Measurements from ENCODE around the gene MOCOS. TPM values are rescaled to one million over a fixed set of nuclear protein-coding genes. Genes with fewer than 3 reads are reported as not detected.

The MOCOS gene
- polyA plus RNA-seq, 1 donor (not counting 4 experiments of a cell fraction or from before 2014, with no cell fraction given): 2.8 TPM

GRCh38 chr18:36152781-36153180, 34.5 kb upstream of the MOCOS start:
- dilution Hi-C loops (cut with MboI; ENCODE audit: extremely low pct_ligation_motif_present, low sequenced_read_pairs): no loop called here
- DNase-seq (ENCODE audit: low read depth, low spot score) (no peak), FAIRE-seq (no peak)
- Histone ChIP-seq H3K27ac (ENCODE audit: control insufficient read depth, insufficient read depth, low read length) (no peak overlapping the region), H3K9me3 (ENCODE audit: control insufficient read depth, low read depth, low read length) (no peaks in the 10 kb centered on the region), H4K20me1 (ENCODE audit: control insufficient read depth, extremely low read depth, insufficient read depth, low read length) (no peaks in the 10 kb centered on the region), H3K36me3 (ENCODE audit: control insufficient read depth in 2 of 2, extremely low read depth in 1 of 2, insufficient read depth in 2 of 2, low read length in 2 of 2) (peaks cover 21 to 27% of the 10 kb centered on the region in 2 experiments), H3K9me1 (ENCODE audit: control insufficient read depth, extremely low read depth, insufficient read depth, low read length) (no peaks in the 10 kb centered on the region), H3K79me2 (ENCODE audit: control insufficient read depth, insufficient read depth, low read length) (no peaks in the 10 kb centered on the region), H2AFZ (ENCODE audit: control insufficient read depth, low read length) (no peak overlapping the region), H3K4me3 (ENCODE audit: control insufficient read depth in 2 of 3, extremely low read depth in 1 of 3, insufficient read depth in 2 of 3, low read depth in 1 of 3, low read length in 3 of 3) (no peak overlapping the region), H3K4me1 (ENCODE audit: control insufficient read depth, extremely low read depth, insufficient read depth, low read length) (no peaks in the 10 kb centered on the region), H3K9ac (ENCODE audit: control insufficient read depth, extremely low read depth, insufficient read depth, low read length) (no peak overlapping the region), H3K4me2 (ENCODE audit: control insufficient read depth, extremely low read depth, insufficient read depth, low read depth, low read length) (no peak overlapping the region), H3K27me3 (ENCODE audit: control insufficient read depth, extremely low read depth, insufficient read depth, low read length) (no peaks in the 10 kb centered on the region)
- TF ChIP-seq CTCF (optimal IDR thresholded peaks at IDR 0.05 in 1 of 3, IDR thresholded peaks at IDR 0.05 in 1 of 3, conservative IDR thresholded peaks at IDR 0.05 in 1 of 3; ENCODE audit: extremely low read depth in 1 of 3, insufficient read depth in 2 of 3, low read length in 3 of 3) (no peak), EZH2 (IDR thresholded peaks at IDR 0.05; ENCODE audit: low read length) (no peak)

- Histone ChIP-seq H3K9me1 (ENCODE audit: control insufficient read depth, extremely low read depth, insufficient read depth, low read length) (no peaks in the 10 kb centered on the region), H3K4me2 (ENCODE audit: control insufficient read depth, extremely low read depth, insufficient read depth, low read depth, low read length) (no peak overlapping the region), H4K20me1 (ENCODE audit: control insufficient read depth, extremely low read depth, insufficient read depth, low read length) (no peaks in the 10 kb centered on the region), H3K27me3 (ENCODE audit: control insufficient read depth, extremely low read depth, insufficient read depth, low read length) (no peaks in the 10 kb centered on the region), H3K36me3 (ENCODE audit: control insufficient read depth in 2 of 2, extremely low read depth in 1 of 2, insufficient read depth in 2 of 2, low read length in 2 of 2) (peaks cover 22 to 24% of the 10 kb centered on the region in 2 experiments), H3K79me2 (ENCODE audit: control insufficient read depth, insufficient read depth, low read length) (no peaks in the 10 kb centered on the region), H3K9me3 (ENCODE audit: control insufficient read depth, low read depth, low read length) (no peaks in the 10 kb centered on the region), H3K27ac (ENCODE audit: control insufficient read depth, insufficient read depth, low read length) (no peak overlapping the region), H3K4me1 (ENCODE audit: control insufficient read depth, extremely low read depth, insufficient read depth, low read length) (no peaks in the 10 kb centered on the region), H2AFZ (ENCODE audit: control insufficient read depth, low read length) (no peak overlapping the region), H3K4me3 (ENCODE audit: control insufficient read depth in 2 of 3, extremely low read depth in 1 of 3, insufficient read depth in 2 of 3, low read depth in 1 of 3, low read length in 3 of 3) (no peak overlapping the region), H3K9ac (ENCODE audit: control insufficient read depth, extremely low read depth, insufficient read depth, low read length) (no peak overlapping the region)
- DNase-seq (ENCODE audit: low read depth, low spot score) (no peak), FAIRE-seq (no peak)
- TF ChIP-seq CTCF (optimal IDR thresholded peaks at IDR 0.05 in 1 of 3, IDR thresholded peaks at IDR 0.05 in 1 of 3, conservative IDR thresholded peaks at IDR 0.05 in 1 of 3; ENCODE audit: extremely low read depth in 1 of 3, insufficient read depth in 2 of 3, low read length in 3 of 3) (no peak), EZH2 (IDR thresholded peaks at IDR 0.05; ENCODE audit: low read length) (no peak)
- dilution Hi-C loops (cut with MboI; ENCODE audit: extremely low pct_ligation_motif_present, low sequenced_read_pairs): no loop called here
Measured at GRCh38 chr18:36153203-36153602, 34.1 kb upstream of the MOCOS start.

Data from keratinocyte (primary cell).